ENCODE results near the gene NKX2-2. TPM values are rescaled to one million over a fixed set of nuclear protein-coding genes. Genes with fewer than 3 reads are reported as not detected.

The NKX2-2 gene
- total and polyA plus RNA-seq, 2 of the 8 experiments (the other 6 are each of a cell fraction or from before 2014, with no cell fraction given), result not detected

DNA sequence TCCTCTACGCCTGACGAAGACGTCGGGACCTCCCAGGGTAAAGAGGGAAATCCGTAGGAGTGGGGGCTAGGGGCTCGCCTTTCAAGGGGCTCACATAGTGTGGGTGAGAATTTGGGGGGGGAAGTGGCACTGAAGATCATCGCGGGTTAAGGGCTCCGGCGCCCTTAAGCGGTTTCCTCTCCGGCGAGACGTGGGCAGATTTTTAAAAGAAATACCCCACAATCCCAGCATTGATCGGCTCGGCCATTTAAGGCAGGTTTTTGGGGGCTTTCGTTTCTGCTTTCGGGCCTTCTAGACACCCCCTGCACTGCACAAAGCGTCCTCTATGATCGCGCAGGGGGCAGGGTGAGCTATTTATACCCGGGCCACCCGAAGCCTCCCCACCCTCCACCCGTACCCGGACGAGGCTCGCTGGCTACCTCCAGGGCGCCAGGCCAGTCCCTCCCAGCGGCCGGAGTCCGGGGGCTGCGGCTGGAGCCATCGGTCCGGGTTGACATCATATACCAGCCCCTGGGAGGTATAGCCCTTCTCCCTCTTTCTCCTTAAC, 1.2 kb downstream of the NKX2-2 start:
- peaks cover 11 to 19% of the 10 kb centered on the region in 2 experiments for H4K20me1 ChIP-seq (replicated peaks in 1 of 2; ENCODE audit: control insufficient read depth in 1 of 2, insufficient read depth in 2 of 2, low read length in 2 of 2)
- H3K18ac ChIP-seq (ENCODE audit: extremely low read depth, low read length), result peak overlapping the region; percentile 19; the same call in 1 of the 2 replicates
- no peak overlapping the region for H3K23ac ChIP-seq (ENCODE audit: insufficient read length)
- H4K91ac ChIP-seq (replicated peaks; ENCODE audit: insufficient read length, low read length), result no peak overlapping the region
- H3K79me2 ChIP-seq (ENCODE audit: control insufficient read depth in 1 of 2, insufficient read depth in 2 of 2, low read length in 2 of 2), result no peaks in the 10 kb centered on the region
- H3K56ac ChIP-seq (replicated peaks; ENCODE audit: insufficient read length, low read depth, low read length), result no peak overlapping the region
- peak overlapping the region; percentile 65 for H3K4me2 ChIP-seq (ENCODE audit: insufficient read depth in 1 of 2, low read depth in 2 of 2, low read length in 2 of 2)
- no peak overlapping the region for H3K27ac ChIP-seq (ENCODE audit: low read depth, low read length)
- no peak overlapping the region for H3K14ac ChIP-seq (ENCODE audit: insufficient read length)
- H2BK20ac ChIP-seq (ENCODE audit: low read length), result no peak overlapping the region
- POLR2A ChIA-PET (ENCODE audit: partially characterized antibody), result no interaction called here
- H3K9me3 ChIP-seq (ENCODE audit: insufficient read depth in 2 of 2, low read depth in 1 of 2, low read length in 1 of 2), result no peaks in the 10 kb centered on the region
- H3K4ac ChIP-seq (replicated peaks; ENCODE audit: insufficient read length, low read depth, low read length), result no peak overlapping the region
- peaks cover 76 to 90% (median 86%) of the 10 kb centered on the region in 4 experiments for H3K27me3 ChIP-seq (replicated peaks in 1 of 4; ENCODE audit: control insufficient read depth in 3 of 4, extremely low read depth in 1 of 4, insufficient read depth in 3 of 4, low read length in 3 of 4)
- no peak overlapping the region for H4K5ac ChIP-seq (ENCODE audit: insufficient read length, low read depth, low read length)
- DNase-seq (ENCODE audit: low read depth in 1 of 2, low spot score in 2 of 2) (no peak), FAIRE-seq (no peak)
- no peak overlapping the region for H2BK5ac ChIP-seq (ENCODE audit: low read depth, low read length)
- H3K4me1 ChIP-seq (replicated peaks in 1 of 4; ENCODE audit: control insufficient read depth in 3 of 4, insufficient read depth in 4 of 4, low read length in 3 of 4), result peaks cover 6 to 52% (median 24%) of the 10 kb centered on the region in 4 experiments; a peak in 6 of 7 replicates
- no peak overlapping the region for H2AFZ ChIP-seq (ENCODE audit: low read length)
- H2BK120ac ChIP-seq (replicated peaks; ENCODE audit: low read depth, low read length), result no peak overlapping the region
- H3K36me3 ChIP-seq (ENCODE audit: control insufficient read depth in 2 of 4, insufficient read depth in 4 of 4, low read length in 3 of 4), result peaks cover 0 to 2% (median 0%) of the 10 kb centered on the region in 4 experiments; a peak in 1 of 8 replicates
- H3K4me3 ChIP-seq (ENCODE audit: extremely low read depth in 1 of 4, insufficient read depth in 2 of 4, low read depth in 3 of 4, low read length in 4 of 4), result peak overlapping the region in 3 of 4 experiments; percentile 3 to 58 (median 14); a peak in 4 of 8 replicates
- CTCF ChIA-PET (ENCODE audit: partially characterized antibody), result interaction anchor here (1.0 to 1.3 kb wide), 4 partner anchors 17 to 277 kb away, joined by 3 read pairs; no protein-coding TSS in a partner anchor
- no peak overlapping the region for H2BK15ac ChIP-seq (ENCODE audit: low read length)
- H3K23me2 ChIP-seq (ENCODE audit: low read depth, low read length), result peaks cover 6% of the 10 kb centered on the region; the same call in 1 of the 2 replicates
- no peak overlapping the region for H3K9ac ChIP-seq (replicated peaks in 1 of 4; ENCODE audit: extremely low read depth in 1 of 4, low read depth in 3 of 4, low read length in 3 of 4)
- WGBS, 2 experiments (ENCODE audit: extremely low coverage in 1 of 2, insufficient coverage in 1 of 2, insufficient read length in 1 of 2, insufficient replicate concordance in 2 of 2, low coverage in 1 of 2, low lambda C conversion rate in 2 of 2, missing lambda C conversion rate in 1 of 2), result 4% methylated on average over 34 of the region's 34 CpGs; no CpG with 5 or more reads in 1 of the 2 experiments
- peak overlapping the region; percentile 92; the same call in 1 of the 2 replicates for H2BK12ac ChIP-seq (ENCODE audit: low read depth, low read length)
- no peak overlapping the region for H2AK5ac ChIP-seq (ENCODE audit: low read depth, low read length)
- no peaks in the 10 kb centered on the region for H3K79me1 ChIP-seq (ENCODE audit: low read depth, low read length)
- no peak overlapping the region for H4K8ac ChIP-seq (ENCODE audit: extremely low read depth, insufficient read depth, low read length)
- TF ChIP-seq RNF2 (IDR thresholded peaks at IDR 0.05; ENCODE audit: borderline replicate concordance, low read depth, low read length, missing control alignments, poor library complexity, severe bottlenecking) (peak; percentile 88), SP2 (IDR thresholded peaks at IDR 0.05; ENCODE audit: low read length) (no peak), SP4 (IDR thresholded peaks at IDR 0.05; ENCODE audit: low read length) (no peak), RBBP5 (IDR thresholded peaks at IDR 0.05; ENCODE audit: borderline replicate concordance, low read depth, low read length) (no peak), YY1 (IDR thresholded peaks at IDR 0.05; ENCODE audit: low read depth, low read length) (no peak), SUZ12 (IDR thresholded peaks at IDR 0.05; ENCODE audit: low read length) (peak; percentile 97; the same call in 1 of the 2 replicates), TEAD4 (IDR thresholded peaks at IDR 0.05; ENCODE audit: low read depth, low read length) (no peak), EZH2 (IDR thresholded peaks at IDR 0.05; ENCODE audit: low read depth, low read length, severe bottlenecking) (peak; percentile 98), CHD1 (IDR thresholded peaks at IDR 0.05; ENCODE audit: low read depth, low read length) (no peak)
- TF ChIP-seq, protein P1, sequence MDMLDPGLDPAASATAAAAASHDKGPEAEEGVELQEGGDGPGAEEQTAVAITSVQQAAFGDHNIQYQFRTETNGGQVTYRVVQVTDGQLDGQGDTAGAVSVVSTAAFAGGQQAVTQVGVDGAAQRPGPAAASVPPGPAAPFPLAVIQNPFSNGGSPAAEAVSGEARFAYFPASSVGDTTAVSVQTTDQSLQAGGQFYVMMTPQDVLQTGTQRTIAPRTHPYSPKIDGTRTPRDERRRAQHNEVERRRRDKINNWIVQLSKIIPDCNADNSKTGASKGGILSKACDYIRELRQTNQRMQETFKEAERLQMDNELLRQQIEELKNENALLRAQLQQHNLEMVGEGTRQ (IDR thresholded peaks at IDR 0.05; ENCODE audit: low read length), result no peak
- TF ChIP-seq, protein P2, sequence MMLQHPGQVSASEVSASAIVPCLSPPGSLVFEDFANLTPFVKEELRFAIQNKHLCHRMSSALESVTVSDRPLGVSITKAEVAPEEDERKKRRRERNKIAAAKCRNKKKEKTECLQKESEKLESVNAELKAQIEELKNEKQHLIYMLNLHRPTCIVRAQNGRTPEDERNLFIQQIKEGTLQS (IDR thresholded peaks at IDR 0.05; ENCODE audit: insufficient read depth, low read depth, low read length), result no peak
